Stimulated activated CD4-positive, alpha-beta T cell treated with anti-CD3 and anti-CD28 coated beads, TNF-alpha, amount 100 ng/mL, for 4 hours (primary cell): Measurements from ENCODE around the gene AKT1S1.

Experiments used
- DNase-seq, 3 experiments: peaks; one replicate each; pipeline ENCODE4 v3.0.0-alpha.2; 2020; ENCODE audit warnings: low read depth in 3 of 3

Gene AKT1S1

DNA sequence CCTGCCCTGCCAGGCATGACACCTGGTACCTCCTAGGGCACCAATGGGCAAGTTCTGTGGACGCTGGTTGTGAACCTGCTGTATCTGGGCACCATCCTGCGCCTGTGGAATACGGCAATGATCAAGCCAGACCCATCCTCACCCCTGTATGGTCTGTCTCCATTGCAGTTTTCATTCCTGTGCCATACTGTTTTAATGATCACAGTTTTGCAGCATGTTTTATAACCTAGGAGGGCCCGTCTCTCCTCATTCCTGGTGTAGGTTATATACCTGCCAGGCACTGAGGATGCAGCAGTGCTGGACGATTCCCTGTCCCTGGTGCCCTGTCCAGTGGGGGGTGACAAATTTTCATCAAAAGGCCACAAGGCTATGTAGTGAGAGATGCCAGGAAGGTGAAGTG is 5.9 kb upstream of the AKT1S1 start:
- DNase-seq = no peak

DNA sequence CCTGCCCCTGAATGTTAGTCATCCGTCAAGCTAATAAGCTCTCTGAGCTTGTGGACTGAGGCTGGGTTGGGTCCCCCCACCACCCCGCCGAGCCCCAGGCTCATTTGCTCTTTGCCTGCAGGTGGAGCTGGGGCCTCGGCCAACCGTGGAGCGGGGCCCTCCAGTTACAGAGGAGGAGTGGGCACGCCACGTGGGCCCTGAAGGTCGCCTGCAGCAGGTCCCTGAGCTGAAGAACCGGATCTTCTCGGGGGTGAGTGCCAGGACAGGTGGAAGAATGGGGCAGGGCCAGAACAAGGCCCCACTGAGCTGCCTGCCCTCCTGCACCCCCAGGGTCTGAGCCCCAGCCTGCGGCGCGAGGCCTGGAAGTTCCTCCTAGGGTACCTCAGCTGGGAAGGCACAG is 5.5 kb upstream of the AKT1S1 start:
- DNase-seq = no peak

DNA sequence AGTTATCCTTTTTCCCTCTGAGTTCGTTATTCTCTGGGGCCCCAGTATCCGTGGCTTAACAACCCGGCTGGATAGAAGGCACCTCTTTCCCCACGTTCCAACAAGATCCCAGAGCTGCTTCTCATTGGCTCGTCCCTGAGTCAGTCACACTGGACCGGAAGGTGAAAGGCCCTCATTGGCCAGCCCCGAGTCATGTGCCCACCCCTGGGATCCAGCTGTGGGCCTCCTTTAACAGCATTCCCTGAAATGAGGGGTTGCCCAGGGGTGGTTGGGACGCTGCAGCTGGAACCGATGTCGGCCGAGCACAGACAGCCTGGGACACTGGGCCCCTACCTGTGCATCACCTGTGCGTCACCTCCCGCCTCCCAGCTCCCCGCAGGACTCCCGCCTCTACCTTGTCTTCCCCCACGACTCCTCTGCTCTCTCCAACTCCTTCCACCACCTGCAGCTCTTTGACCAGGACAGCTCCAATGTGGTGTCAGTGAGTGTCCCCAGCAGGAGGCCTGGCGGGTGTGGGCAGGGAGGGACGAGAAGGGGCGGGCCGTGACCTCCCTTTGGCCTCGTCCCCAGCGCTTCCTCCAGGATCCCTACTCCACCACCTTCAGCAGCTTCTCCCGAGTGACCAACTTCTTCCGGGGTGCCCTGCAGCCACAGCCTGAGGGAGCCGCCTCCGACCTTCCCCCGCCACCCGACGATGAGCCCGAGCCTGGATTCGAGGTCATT is 4.7 kb upstream of the AKT1S1 start:
- no peak for DNase-seq

- no peak for DNase-seq
These were observed 4.0 kb upstream of the AKT1S1 start for GRCh38 chr19:49881186-49881585.

DNA sequence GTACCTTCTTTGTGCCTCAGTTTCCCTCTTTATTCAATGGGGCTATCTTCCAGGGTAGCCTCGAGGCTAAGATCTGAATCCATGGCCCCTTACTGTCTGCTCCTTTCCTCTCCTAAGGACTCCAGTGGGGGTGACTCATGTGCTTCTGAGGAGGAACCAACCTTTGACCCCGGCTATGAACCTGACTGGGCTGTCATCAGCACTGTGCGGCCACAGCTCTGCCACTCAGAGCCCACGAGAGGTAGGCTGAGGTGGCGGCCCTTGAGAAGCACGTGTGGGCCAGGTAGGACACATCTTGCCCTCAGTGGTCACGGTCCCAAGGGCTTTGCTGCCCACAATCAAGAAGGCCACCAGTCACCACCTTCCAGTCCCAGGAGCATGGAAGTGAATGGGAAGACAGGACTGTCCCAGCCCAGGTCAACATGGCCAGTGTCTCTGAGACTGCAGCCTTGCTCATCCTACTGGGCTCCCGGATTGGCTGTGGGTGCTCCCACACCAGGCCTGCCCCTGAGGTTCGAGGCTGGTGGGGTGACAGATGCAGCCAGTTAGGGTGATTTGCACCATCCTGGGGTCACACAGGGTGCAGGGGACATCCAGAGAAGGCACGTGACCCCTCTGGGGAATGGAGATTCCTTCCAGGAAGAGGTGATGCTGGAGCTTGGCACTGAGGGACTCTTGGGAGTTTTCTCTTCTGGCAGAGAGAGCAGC is 3.2 kb upstream of the AKT1S1 start:
- no peak for DNase-seq

- DNase-seq = no peak
These were observed 2.2 kb upstream of the AKT1S1 start for GRCh38 chr19:49879243-49879963.

DNA sequence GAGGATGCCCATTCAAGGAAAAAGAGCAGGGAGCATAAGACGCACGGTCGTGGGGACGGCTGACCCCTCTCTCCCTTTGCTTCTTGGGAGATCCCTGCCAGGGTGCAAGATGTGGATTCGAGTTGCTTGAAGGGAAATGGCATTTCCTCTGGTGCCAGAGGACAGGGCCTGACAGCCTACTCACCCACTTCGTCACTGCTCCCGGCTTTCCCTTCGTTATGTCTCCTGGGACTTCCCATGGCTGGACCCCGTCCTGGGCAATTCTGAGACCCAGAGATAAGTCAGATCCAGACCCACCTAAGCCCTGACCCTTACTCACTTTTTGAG is 1.6 kb upstream of the AKT1S1 start:
- no peak for DNase-seq

GRCh38 chr19:49877879-49878743 is 956 bp upstream of the AKT1S1 start:
- peak; percentile 92 to 98 (median 96) for DNase-seq

DNA sequence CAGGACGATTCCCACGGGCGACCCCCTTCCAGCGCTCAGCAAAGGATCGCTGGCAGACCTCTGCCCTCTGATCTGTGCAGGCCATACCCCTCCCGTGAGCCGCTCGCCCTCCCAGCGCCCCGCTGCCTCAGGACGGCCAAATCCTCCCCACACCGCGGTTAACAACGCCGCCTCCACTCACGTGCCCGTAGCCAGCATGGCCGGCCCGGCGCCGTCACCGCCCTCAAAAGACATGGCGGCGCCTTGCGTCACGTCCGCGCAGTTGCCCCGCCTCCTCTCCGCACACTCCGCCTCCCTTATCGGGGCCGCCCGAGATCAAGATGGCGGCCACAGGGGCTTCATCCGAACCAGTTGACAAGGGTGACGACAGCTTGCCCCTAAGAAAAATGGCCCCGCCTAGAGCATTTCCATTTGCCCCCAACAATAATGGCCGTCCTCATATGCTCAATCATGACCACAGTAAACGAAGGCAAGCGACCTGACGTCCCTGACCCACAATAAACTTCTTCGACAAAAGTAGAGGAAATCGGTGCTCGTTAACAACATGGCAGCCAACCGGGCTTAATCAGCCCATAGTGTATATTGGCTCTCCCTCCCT is 634 bp downstream of the AKT1S1 start:
- peak; percentile 93 to 96 (median 95) for DNase-seq

GRCh38 chr19:49875857-49876421 is 1.2 kb downstream of the AKT1S1 start:
- peak in 1 of 3 experiments; percentile 45 for DNase-seq

DNA sequence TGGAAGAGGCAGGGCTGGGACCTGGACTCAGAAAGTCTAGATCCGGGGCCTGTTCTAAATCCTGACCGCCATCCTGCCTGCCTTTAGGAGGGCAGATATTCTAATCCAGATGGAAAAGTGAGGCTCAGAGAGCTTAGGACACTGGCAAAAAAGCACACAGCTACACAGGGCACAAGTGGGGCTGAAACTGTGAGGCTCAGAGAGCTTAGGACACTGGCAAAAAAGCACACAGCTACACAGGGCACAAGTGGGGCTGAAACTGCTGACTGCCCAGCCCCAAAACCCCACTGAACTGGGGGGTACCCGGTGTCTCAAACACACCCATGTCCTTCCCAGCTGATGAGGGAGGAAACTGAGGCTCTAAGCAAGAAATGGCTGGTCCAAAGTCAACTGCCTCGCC is 2.0 kb downstream of the AKT1S1 start:
- DNase-seq = no peak

DNA sequence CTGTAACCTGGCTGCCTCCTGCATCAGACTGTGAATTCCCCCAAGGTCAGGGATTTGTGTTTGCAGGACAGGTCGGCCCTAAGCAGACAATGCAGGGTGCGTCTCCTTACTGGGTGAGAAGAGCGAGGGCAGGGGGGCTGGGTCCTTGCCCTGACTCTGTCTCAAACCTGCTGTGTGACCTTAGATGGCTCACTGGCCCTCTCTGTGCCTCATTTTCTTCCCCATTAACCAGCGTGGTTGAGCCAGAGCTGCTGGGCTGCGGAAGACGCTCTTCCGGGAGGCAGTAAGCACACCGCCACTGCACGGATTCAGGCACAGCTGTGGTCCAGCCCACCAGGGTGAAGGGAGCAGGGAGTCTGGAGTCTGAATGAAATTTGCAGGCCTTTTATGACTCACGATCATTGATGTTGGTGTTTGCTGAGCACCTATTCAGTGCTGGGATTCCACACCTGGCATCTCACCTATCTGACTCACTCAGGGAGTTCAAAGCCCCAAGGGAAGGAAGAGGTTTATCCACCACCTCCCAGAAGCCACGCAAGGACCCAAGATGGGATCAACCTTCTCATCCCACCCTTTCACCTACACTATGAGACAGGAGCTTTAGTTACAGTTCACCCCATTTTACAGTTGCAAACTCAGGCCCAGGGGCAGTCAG is 2.5 kb downstream of the AKT1S1 start:
- no peak for DNase-seq

- DNase-seq = no peak
These were observed 3.3 kb downstream of the AKT1S1 start for GRCh38 chr19:49873834-49874233.

- no peak for DNase-seq
These were observed 4.0 kb downstream of the AKT1S1 start for GRCh38 chr19:49873129-49873521.

- DNase-seq = no peak
These were observed 4.7 kb downstream of the AKT1S1 start for GRCh38 chr19:49872245-49873128.

GRCh38 chr19:49871349-49871985 is 5.7 kb downstream of the AKT1S1 start:
- no peak for DNase-seq

- no peak for DNase-seq
These were observed 6.8 kb downstream of the AKT1S1 start for GRCh38 chr19:49870309-49870901.

DNA sequence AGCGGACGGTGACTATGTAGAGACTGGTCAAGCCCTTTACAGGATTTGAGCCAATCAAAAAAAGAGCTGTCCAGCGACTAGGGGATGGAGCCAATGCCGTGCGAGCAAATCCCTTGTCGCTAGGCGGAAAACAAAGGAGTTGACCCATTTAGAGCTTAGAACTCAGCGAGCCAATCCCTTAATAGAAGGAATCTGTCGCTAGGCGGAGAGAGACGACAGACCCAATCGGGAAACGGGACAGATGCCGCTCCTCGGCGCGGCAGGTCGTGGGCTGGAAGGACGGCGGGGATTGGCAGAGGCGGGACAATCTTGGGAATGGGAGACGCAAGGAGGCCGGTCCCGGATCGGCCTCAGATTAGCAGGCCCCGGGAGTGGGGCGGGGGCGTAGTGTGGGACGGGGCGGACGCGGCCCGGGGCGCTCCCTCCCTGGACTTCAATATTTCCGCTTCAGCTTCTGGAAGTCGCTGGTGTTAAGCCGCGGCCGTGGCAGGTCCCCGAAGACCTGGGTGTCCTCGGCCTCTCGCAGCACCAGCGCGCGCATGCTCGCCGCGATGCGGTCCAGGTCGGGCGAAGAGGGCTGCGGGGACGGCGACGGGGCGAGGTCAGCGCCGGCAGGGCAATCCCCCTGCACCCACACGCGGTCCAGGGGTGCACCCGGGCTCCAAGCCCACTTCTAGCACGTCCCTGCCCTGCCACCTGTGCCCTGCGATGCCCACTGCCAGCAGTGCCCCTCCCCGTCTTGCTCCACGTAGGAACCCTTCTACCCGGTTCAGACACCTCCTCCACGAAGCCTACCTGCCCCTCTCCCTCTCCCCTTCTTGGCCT is 7.5 kb downstream of the AKT1S1 start:
- DNase-seq = peak; percentile 73 to 74 (median 74)
